WTC11 (cell line): Measurements from ENCODE around the gene RAD51D.

ENCODE experiments used
- CREB1 ChIP-seq: sonication (generic); formaldehyde crosslinking; IDR thresholded peaks from 2 replicates; pipeline ENCODE4 v1.8.0; 2023; ENCODE audit warnings: mild to moderate bottlenecking, missing genetic modification reagents
- CTCF ChIP-seq: fragments of 200-600 bp; IDR thresholded peaks from 2 replicates; pipeline ENCODE4 v1.8.0; 2022; ENCODE audit warnings: antibody characterized with exemption
- JUN ChIP-seq: sonication (generic); formaldehyde crosslinking; IDR thresholded peaks from 2 replicates; pipeline ENCODE4 v1.8.0; 2023; ENCODE audit warnings: mild to moderate bottlenecking, missing genetic modification reagents
- MAX ChIP-seq: sonication (generic); formaldehyde crosslinking; IDR thresholded peaks from 2 replicates; pipeline ENCODE4 v1.8.0; 2022; ENCODE audit warnings: mild to moderate bottlenecking, missing genetic modification reagents
- PRDM15 ChIP-seq: sonication (generic); formaldehyde crosslinking; IDR thresholded peaks from 2 replicates; pipeline ENCODE4 v1.8.0; 2022; ENCODE audit warnings: missing genetic modification reagents
- TEAD1 ChIP-seq: sonication (generic); formaldehyde crosslinking; IDR thresholded peaks from 2 replicates; pipeline ENCODE4 v1.8.0; 2022; ENCODE audit warnings: mild to moderate bottlenecking, missing genetic modification reagents
- USF2 ChIP-seq: sonication (generic); formaldehyde crosslinking; IDR thresholded peaks from 2 replicates; pipeline ENCODE4 v1.8.1; 2023; ENCODE audit warnings: mild to moderate bottlenecking, missing genetic modification reagents, moderate library complexity
- ZBTB43 ChIP-seq: sonication (generic); formaldehyde crosslinking; IDR thresholded peaks from 2 replicates; pipeline ENCODE4 v1.8.1; 2023; ENCODE audit warnings: mild to moderate bottlenecking, missing genetic modification reagents
- ZNF121 ChIP-seq: sonication (generic); formaldehyde crosslinking; IDR thresholded peaks from 2 replicates; pipeline ENCODE4 v1.8.0; 2023; ENCODE audit warnings: missing genetic modification reagents
- ZNF219 ChIP-seq: sonication (generic); formaldehyde crosslinking; IDR thresholded peaks from 2 replicates; pipeline ENCODE4 v1.8.0; 2023; ENCODE audit warnings: missing genetic modification reagents, mild to moderate bottlenecking, borderline replicate concordance
- ZNF423 ChIP-seq: fragments of 250-450 bp; sonication (Bioruptor Pico); IDR thresholded peaks from 2 replicates; pipeline ENCODE4 v2.1.2; 2022; ENCODE audit warnings: mild to moderate bottlenecking, moderate library complexity

GRCh38 chr17:35160354-35161201 lies 40.9 kb upstream of the RAD51D start:
- TF ChIP-seq CTCF = no peak
- TF ChIP-seq MAX (CRISPR knock-in tag) = no peak
- TF ChIP-seq CREB1 (CRISPR knock-in tag) = no peak
- TF ChIP-seq PRDM15 (CRISPR knock-in tag) = no peak
- TF ChIP-seq ZNF219 (CRISPR knock-in tag) = no peak
- TF ChIP-seq ZBTB43 = no peak
- TF ChIP-seq JUN = no peak
- no peak for TF ChIP-seq TEAD1 (CRISPR knock-in tag)
- no peak for TF ChIP-seq ZNF121
- TF ChIP-seq USF2 (CRISPR knock-in tag) = no peak
- TF ChIP-seq ZNF423 (CRISPR knock-in tag) = no peak
